Subcutaneous abdominal adipose tissue (tissue), 5 donors: ENCODE results near the gene GNG7.
A peak's percentile ranks its signal among the peaks of the same experiment; 100 is the strongest.

Experiments used
- H3K27ac ChIP-seq: one replicate; pipeline ENCODE4 v1.7.0; 2013; ENCODE audit warnings: low read depth, mild to moderate bottlenecking, inconsistent platforms, low read length, moderate library complexity
- H3K27me3 ChIP-seq, 5 donors: one replicate each; pipeline ENCODE4 v1.7.0; 2013; ENCODE audit warnings: low read length in 5 of 5, inconsistent platforms in 1 of 5; ENCODE audit not compliant: control insufficient read depth in 5 of 5, insufficient read depth in 4 of 5
- H3K36me3 ChIP-seq, 5 donors: one replicate each; pipeline ENCODE4 v1.7.0; 2013; ENCODE audit warnings: low read length in 5 of 5; ENCODE audit not compliant: control insufficient read depth in 5 of 5, insufficient read depth in 5 of 5
- H3K4me1 ChIP-seq, 5 donors: one replicate each; pipeline ENCODE4 v1.7.0; 2013; ENCODE audit warnings: low read length in 5 of 5, mild to moderate bottlenecking in 3 of 5, moderate library complexity in 1 of 5; ENCODE audit not compliant: control insufficient read depth in 5 of 5, insufficient read depth in 5 of 5
- H3K4me3 ChIP-seq, 5 donors: one replicate each; pipeline ENCODE4 v1.7.0; 2013; ENCODE audit warnings: low read length in 5 of 5, low read depth in 1 of 5
- H3K9ac ChIP-seq, 5 donors: one replicate each; pipeline ENCODE4 v1.7.0; 2013; ENCODE audit warnings: low read length in 5 of 5, mild to moderate bottlenecking in 4 of 5, moderate library complexity in 3 of 5
- H3K9me3 ChIP-seq, 5 donors: one replicate each; pipeline ENCODE4 v1.7.0; 2013; ENCODE audit warnings: low read length in 5 of 5; ENCODE audit not compliant: control insufficient read depth in 5 of 5
- donor health status: healthy.
- donor health status: healthy.
- donor health status: healthy.
- donor health status: healthy.
- donor health status: healthy.

GNG7 gene

DNA sequence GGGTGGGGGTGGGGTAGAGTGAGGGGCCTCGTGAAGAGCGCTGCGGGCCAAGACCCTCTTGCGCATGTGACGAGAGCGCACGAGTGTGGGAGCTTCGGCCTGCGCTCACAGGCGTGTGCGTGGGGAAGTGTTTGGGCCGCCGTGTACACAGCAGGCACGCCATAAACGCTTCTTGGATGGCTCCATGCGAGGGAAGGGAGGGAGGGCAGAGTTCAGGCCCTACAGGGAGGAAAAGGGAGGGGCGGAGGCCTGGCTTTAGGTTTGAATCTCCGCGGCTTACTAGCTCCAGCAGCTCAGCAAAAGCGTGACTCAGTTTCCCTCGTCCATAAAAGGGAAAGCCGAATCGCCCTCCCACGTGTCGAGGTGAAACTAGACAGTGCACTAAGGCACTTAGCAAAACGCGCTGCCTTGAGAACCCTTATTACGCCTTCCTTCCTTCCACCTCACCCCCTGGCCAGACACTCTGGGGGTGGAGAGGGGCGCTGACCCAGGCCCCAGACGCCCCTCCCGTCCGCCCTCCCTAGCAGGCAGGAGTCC is 214.0 kb downstream of the GNG7 start:
- no peak overlapping the region for H3K27ac ChIP-seq
- peaks cover 2 to 37% (median 31%) of the 10 kb centered on the region in 5 donors for H3K4me1 ChIP-seq
- no peaks in the 10 kb centered on the region for H3K27me3 ChIP-seq
- peak overlapping the region; percentile 50 to 69 (median 63) for H3K4me3 ChIP-seq
- H3K36me3 ChIP-seq: no peaks in the 10 kb centered on the region
- peaks cover 0 to 7% (median 4%) of the 10 kb centered on the region in 5 donors for H3K9me3 ChIP-seq
- peak overlapping the region in 2 of 5 donors; percentile 52 to 63 for H3K9ac ChIP-seq

- Histone ChIP-seq H3K27me3 (no peaks in the 10 kb centered on the region), H3K27ac (no peak overlapping the region), H3K9ac (no peak overlapping the region), H3K4me1 (peaks cover 2 to 37% (median 31%) of the 10 kb centered on the region in 5 donors), H3K36me3 (no peaks in the 10 kb centered on the region), H3K4me3 (peak overlapping the region in 1 of 5 donors; percentile 66), H3K9me3 (peaks cover 0 to 12% (median 10%) of the 10 kb centered on the region in 5 donors)
Measured at GRCh38 chr19:2487842-2488241, 214.7 kb downstream of the GNG7 start.

DNA sequence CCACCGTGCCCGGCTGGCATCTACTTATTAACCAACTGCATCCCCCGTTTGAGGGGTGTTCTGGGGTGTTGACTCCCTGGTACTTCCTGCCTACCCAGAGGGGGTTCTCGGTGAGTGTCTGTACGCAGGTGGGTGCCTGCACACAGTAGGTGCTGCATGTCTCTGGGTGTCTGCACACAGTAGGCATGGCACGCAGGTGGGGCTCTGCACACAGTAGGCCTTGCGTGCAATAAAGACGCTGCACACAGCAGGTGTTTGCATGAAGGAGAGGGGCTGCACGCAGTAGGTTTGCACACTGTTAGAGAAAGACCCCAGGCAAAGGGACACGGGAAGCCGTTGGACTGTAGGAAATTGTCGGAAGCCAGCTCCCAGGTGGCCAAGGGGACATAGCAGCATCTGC is 215.4 kb downstream of the GNG7 start:
- no peaks in the 10 kb centered on the region for H3K36me3 ChIP-seq
- peaks cover 2 to 37% (median 31%) of the 10 kb centered on the region in 5 donors for H3K4me1 ChIP-seq
- H3K9me3 ChIP-seq: peaks cover 2 to 17% (median 16%) of the 10 kb centered on the region in 5 donors
- no peak overlapping the region for H3K27ac ChIP-seq
- no peaks in the 10 kb centered on the region for H3K27me3 ChIP-seq
- no peak overlapping the region for H3K4me3 ChIP-seq
- no peak overlapping the region for H3K9ac ChIP-seq

GRCh38 chr19:2485428-2485827 is 217.1 kb downstream of the GNG7 start:
- H3K9ac ChIP-seq: no peak overlapping the region
- no peak overlapping the region for H3K27ac ChIP-seq
- H3K4me3 ChIP-seq: no peak overlapping the region
- H3K36me3 ChIP-seq: no peaks in the 10 kb centered on the region
- no peaks in the 10 kb centered on the region for H3K27me3 ChIP-seq
- H3K4me1 ChIP-seq: peaks cover 2 to 25% (median 21%) of the 10 kb centered on the region in 5 donors
- peaks cover 2 to 20% (median 16%) of the 10 kb centered on the region in 5 donors for H3K9me3 ChIP-seq

DNA sequence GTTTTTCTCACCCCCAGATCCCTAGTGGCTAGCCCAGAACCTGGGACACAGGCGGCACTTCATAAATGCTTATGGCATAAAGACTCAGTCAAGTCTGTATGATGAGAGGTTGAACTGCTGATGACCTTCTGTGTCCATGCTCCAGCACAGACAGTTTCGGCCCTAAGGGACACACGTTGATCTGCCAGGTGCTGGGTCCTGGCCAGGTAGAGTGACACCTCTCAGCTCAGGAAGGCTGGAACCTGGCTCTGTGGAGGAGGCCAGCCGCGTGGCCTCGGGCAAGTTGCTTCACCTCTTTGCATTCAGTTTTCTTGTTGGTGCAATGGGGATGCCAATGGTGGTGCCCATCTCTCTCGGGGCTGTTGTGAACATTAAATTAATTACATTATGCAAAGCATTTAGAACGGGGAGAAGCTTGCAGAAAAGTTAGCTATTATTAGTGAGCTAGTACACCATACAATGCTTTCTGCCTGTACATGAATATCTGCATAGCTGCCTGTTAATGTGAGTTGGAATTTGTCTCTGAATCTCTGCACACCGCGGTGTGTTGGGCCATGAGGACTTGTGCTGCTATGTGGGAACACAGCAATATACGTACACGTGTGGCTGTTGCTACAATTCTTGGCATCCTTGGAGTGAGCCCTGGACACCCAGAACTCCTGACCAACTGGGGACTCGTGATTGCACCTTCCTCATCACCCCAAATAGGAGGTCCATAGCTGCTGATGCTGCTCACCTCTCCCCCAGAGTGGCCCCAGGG is 218.1 kb downstream of the GNG7 start:
- no peak overlapping the region for H3K27ac ChIP-seq
- H3K27me3 ChIP-seq: no peaks in the 10 kb centered on the region
- H3K9ac ChIP-seq: no peak overlapping the region
- H3K36me3 ChIP-seq: no peaks in the 10 kb centered on the region
- peaks cover 0 to 20% (median 16%) of the 10 kb centered on the region in 5 donors for H3K4me1 ChIP-seq
- peaks cover 2 to 20% (median 16%) of the 10 kb centered on the region in 5 donors for H3K9me3 ChIP-seq
- no peak overlapping the region for H3K4me3 ChIP-seq

DNA sequence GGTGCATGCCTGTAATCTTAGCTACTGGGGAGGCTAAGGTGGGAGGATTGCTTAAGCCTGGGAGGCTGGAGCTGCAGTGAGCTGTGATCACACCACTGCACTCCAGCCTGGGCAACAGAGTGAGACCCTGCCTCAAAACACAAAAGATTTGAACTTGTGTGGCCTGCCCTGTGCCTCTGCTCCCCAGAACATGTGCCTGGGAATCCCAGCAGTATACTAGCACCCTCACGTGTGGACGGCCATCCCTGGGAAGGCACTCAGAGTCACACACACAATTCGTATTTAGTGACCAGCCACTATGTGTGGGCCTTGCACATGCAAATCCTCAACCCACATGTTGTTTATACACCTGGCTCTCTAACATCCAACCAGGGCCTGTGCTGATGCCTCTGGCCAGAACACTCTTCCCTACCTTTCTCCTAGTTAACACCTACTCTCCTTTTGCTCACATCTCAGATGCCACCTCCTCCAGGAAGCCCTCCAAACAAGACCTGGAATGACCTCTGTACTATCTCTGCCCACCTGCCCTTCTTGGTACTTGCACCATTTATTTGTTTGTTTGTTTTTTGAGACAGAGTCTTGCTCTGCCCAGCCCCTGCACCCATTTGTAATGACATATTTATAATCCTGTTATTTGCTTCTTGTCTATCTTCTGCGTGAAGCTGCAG is 218.9 kb downstream of the GNG7 start:
- Histone ChIP-seq H3K36me3 (no peaks in the 10 kb centered on the region), H3K4me1 (peaks cover 0 to 19% (median 15%) of the 10 kb centered on the region in 5 donors), H3K27me3 (no peaks in the 10 kb centered on the region), H3K27ac (no peak overlapping the region), H3K4me3 (peak overlapping the region in 1 of 5 donors; percentile 7), H3K9me3 (peaks cover 2 to 20% (median 16%) of the 10 kb centered on the region in 5 donors), H3K9ac (no peak overlapping the region)

DNA sequence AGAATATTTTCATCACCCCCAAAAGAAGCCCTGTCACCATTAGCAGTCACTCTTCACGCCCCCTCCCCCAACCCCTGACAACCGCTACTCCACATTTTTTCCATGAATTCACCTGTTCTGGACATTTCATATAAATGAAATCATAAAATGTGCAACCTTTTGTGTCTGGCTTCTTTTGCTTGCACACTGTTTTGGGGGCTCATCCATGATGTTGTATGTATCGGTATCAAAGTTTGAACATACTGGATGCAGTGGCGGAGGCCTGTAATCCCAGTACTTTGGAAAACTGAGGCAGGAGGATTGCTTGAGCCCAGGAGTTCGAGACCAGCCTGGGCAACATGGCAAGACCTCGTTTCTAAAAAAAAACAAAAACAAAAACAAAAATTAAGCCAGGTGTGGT is 219.4 kb downstream of the GNG7 start:
- H3K4me1 ChIP-seq: peaks cover 0 to 19% (median 14%) of the 10 kb centered on the region in 5 donors
- peak overlapping the region in 1 of 5 donors; percentile 7 for H3K4me3 ChIP-seq
- H3K27ac ChIP-seq: no peak overlapping the region
- no peaks in the 10 kb centered on the region for H3K36me3 ChIP-seq
- H3K9me3 ChIP-seq: peaks cover 2 to 20% (median 16%) of the 10 kb centered on the region in 5 donors
- no peaks in the 10 kb centered on the region for H3K27me3 ChIP-seq
- no peak overlapping the region for H3K9ac ChIP-seq

DNA sequence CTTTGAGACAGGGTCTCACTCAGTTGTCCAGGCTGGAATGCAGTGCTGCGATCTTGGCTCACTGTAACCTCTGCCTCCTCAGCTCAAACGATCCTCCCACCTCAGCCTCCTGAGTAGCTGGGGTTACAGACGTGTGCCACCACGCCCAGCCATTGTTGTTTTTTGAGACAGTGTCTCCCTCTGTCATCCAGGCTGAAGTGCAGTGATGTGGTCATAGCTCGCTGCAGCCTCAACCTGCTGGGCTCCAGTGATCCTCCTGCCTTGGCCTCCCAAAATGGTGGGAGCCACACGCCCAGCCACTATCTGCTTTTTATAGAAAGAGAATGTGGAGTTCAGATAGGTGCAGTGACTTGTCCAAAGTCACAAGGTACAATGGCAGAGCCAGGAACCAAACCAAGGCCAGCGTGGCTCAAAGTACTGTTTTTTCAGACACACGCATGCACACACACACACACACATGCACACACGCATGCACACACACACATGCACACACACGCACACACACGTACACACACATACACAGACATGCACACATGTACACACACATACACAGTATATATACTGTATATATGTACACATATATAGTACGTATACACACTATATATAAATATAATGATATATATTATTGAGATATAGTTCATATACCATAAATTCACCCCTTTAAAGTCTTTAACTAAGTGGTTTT is 220.0 kb downstream of the GNG7 start:
- H3K4me3 ChIP-seq: peak overlapping the region in 1 of 5 donors; percentile 35

GRCh38 chr19:2481466-2481865 is 221.0 kb downstream of the GNG7 start:
- Histone ChIP-seq H3K4me3 (no peak overlapping the region), H3K27me3 (no peaks in the 10 kb centered on the region), H3K9me3 (peaks cover 2 to 20% (median 16%) of the 10 kb centered on the region in 5 donors), H3K27ac (no peak overlapping the region), H3K36me3 (peaks cover 0 to 8% (median 4%) of the 10 kb centered on the region in 5 donors), H3K9ac (no peak overlapping the region), H3K4me1 (peaks cover 0 to 28% (median 17%) of the 10 kb centered on the region in 5 donors)

More for the DNA sequence above, 220.0 kb downstream of the GNG7 start:
- peaks cover 2 to 20% (median 16%) of the 10 kb centered on the region in 5 donors for H3K9me3 ChIP-seq
- H3K27ac ChIP-seq: no peak overlapping the region
- peaks cover 0 to 4% (median 0%) of the 10 kb centered on the region in 5 donors for H3K36me3 ChIP-seq
- peaks cover 0 to 19% (median 16%) of the 10 kb centered on the region in 5 donors for H3K4me1 ChIP-seq
- no peaks in the 10 kb centered on the region for H3K27me3 ChIP-seq
- H3K9ac ChIP-seq: no peak overlapping the region
